PC-9 (cell line): ENCODE data around the gene FOSB. TPM values are rescaled to one million over a fixed set of nuclear protein-coding genes. Genes with fewer than 3 reads are reported as not detected.

ENCODE experiments used
- BruUV-seq: library from RNA; stranded (reverse); fragments of 400-500 nt; replicated peaks from 2 replicates; lab custom pipeline; 2021; lab: Mats Ljungman, UMichigan
- CTCF ChIA-PET: fragments of 300-600 bp; sonication (Branson Sonifier 250); formaldehyde crosslinking; loops from one replicate; lab custom pipeline; 2022; ENCODE audit warnings: antibody characterized with exemption; lab: Charles Lee
- POLR2A ChIA-PET: fragments of 300-600 bp; sonication (Branson Sonifier 250); formaldehyde crosslinking; loops from one replicate; lab custom pipeline; 2022; ENCODE audit warnings: antibody characterized with exemption; ENCODE audit not compliant: unreplicated experiment; lab: Charles Lee
- DNase-seq, 2 experiments: peaks; one replicate each; pipeline versions ENCODE4 v3.0.0 to v3.0.0-alpha.2; 2015 to 2022; ENCODE audit warnings: mixed read lengths in 1 of 2
- H2AFZ ChIP-seq: fragments of 200-600 bp; sonication (generic); 2 replicates; pipeline ENCODE4 v1.8.1; 2017; ENCODE audit warnings: antibody characterized with exemption
- H3F3A ChIP-seq: fragments of 200-600 bp; sonication (generic); 2 replicates; pipeline ENCODE4 v1.8.1; 2017; ENCODE audit warnings: antibody characterized with exemption, mild to moderate bottlenecking, low read depth; ENCODE audit not compliant: insufficient read depth
- H3K27ac ChIP-seq: fragments of 200-600 bp; sonication (generic); 2 replicates; pipeline ENCODE4 v1.6.1; 2016; ENCODE audit warnings: mixed run types
- H3K27me3 ChIP-seq: fragments of 200-600 bp; sonication (generic); 2 replicates; pipeline ENCODE4 v1.6.1; 2016; ENCODE audit warnings: low read depth, mixed run types; ENCODE audit not compliant: insufficient read depth
- H3K36me3 ChIP-seq: fragments of 200-600 bp; sonication (generic); 2 replicates; pipeline ENCODE4 v1.6.1; 2016; ENCODE audit warnings: low read depth, mixed run types
- H3K4me1 ChIP-seq: fragments of 200-600 bp; sonication (generic); replicated peaks from 2 replicates; pipeline ENCODE4 v1.6.1; 2016; ENCODE audit warnings: mixed run types; ENCODE audit not compliant: insufficient read depth
- H3K4me2 ChIP-seq: fragments of 200-600 bp; sonication (generic); 2 replicates; pipeline ENCODE4 v1.6.1; 2017; ENCODE audit warnings: mixed run types
- H3K4me3 ChIP-seq: fragments of 200-600 bp; sonication (generic); 2 replicates; pipeline ENCODE4 v1.6.1; 2016; ENCODE audit warnings: mixed run types
- H3K79me2 ChIP-seq: fragments of 200-600 bp; sonication (generic); 2 replicates; pipeline ENCODE4 v1.6.1; 2017; ENCODE audit warnings: low read depth, mixed run types
- H3K9me2 ChIP-seq: fragments of 200-600 bp; sonication (generic); 2 replicates; pipeline ENCODE4 v1.8.1; 2017; ENCODE audit warnings: mild to moderate bottlenecking; ENCODE audit not compliant: insufficient read depth
- H3K9me3 ChIP-seq: fragments of 200-600 bp; sonication (generic); 2 replicates; pipeline ENCODE4 v1.8.1; 2016; ENCODE audit warnings: low read depth; ENCODE audit not compliant: insufficient read depth
- H4K20me1 ChIP-seq: fragments of 200-600 bp; sonication (generic); 2 replicates; pipeline ENCODE4 v1.8.1; 2017; ENCODE audit not compliant: insufficient read depth
- EZH2 ChIP-seq: fragments of 200-600 bp; sonication (generic); IDR thresholded peaks from 2 replicates; pipeline ENCODE4 v1.8.0; 2017; ENCODE audit warnings: antibody characterized with exemption, low read depth
- intact Hi-C: fragments of 100-400 bp; cut with micrococcal nuclease; formaldehyde crosslinking; loops from one replicate; pipeline ENCODE4 v1.10.0; 2022; ENCODE audit not compliant: unreplicated experiment
- total RNA-seq: library from RNA; stranded (reverse); gene quantifications from 2 replicates; pipeline ENCODE4 v1.2.3, GENCODE V29; 2021
- TF ChIP-seq, protein P1 (sequence below): fragments of 200-600 bp; sonication (generic); conservative IDR thresholded peaks from 2 replicates; pipeline ENCODE4 v1.6.1; 2017; ENCODE audit warnings: mixed run types, antibody characterized with exemption, mild to moderate bottlenecking, moderate library complexity

FOSB gene
- total RNA-seq, 1 experiment from 2014 or later, result 7.9 TPM

DNA sequence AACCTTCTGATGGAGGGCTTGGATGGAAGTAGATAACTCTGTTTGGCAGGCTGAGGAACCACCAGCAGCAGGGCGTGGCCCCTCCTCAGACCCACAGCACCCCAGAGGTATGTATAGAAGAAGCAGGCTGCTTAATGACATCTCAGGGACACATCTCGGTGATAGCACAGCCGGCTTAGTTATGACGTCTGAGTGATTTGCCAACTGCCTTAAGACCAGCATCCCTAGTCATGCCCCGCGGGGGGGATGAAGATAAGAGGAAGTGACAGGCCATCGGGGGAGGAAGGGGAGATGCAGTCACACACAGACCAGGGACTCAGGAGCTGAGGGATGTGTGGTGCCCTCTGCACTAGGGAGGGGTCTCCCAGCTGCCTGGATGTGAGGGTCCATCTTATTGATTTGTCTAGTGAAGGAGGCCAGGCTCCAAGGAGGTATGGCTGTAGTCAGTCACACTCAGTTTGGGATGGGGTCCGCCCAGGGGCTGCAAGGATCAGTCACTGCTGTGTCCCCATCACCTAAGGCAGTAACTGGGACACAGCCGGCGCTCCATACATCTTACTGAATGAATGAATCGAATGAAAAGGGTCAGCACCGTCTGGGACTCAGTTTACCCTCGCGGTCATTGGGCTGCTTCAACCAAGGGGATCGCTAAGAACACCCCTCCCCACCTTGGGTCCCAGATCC lies 24.9 kb upstream of the FOSB start:
- Histone ChIP-seq H3K9me2 (no peaks in the 10 kb centered on the region), H3K4me3 (peak overlapping the region; percentile 60; the same call in 1 of the 2 replicates), H3K79me2 (no peaks in the 10 kb centered on the region), H3K4me1 (peaks cover 26% of the 10 kb centered on the region), H3K4me2 (peak overlapping the region; percentile 89), H3K27me3 (no peaks in the 10 kb centered on the region), H2AFZ (no peak overlapping the region), H3K36me3 (no peaks in the 10 kb centered on the region), H3K27ac (peak overlapping the region; percentile 6; the same call in 1 of the 2 replicates), H3K9me3 (no peaks in the 10 kb centered on the region), H3F3A (peaks cover 54% of the 10 kb centered on the region), H4K20me1 (no peaks in the 10 kb centered on the region)
- ChIA-PET POLR2A (no interaction called here), CTCF (interaction anchor here (0.7 kb wide), 1 partner anchor 36 kb away, joined by 4 read pairs; no protein-coding TSS in a partner anchor)
- BruUV-seq, result TSS peak; percentile 14
- DNase-seq, result peak in 1 of 2 experiments; percentile 20
- no peak for TF ChIP-seq EZH2
- TF ChIP-seq, protein P1, sequence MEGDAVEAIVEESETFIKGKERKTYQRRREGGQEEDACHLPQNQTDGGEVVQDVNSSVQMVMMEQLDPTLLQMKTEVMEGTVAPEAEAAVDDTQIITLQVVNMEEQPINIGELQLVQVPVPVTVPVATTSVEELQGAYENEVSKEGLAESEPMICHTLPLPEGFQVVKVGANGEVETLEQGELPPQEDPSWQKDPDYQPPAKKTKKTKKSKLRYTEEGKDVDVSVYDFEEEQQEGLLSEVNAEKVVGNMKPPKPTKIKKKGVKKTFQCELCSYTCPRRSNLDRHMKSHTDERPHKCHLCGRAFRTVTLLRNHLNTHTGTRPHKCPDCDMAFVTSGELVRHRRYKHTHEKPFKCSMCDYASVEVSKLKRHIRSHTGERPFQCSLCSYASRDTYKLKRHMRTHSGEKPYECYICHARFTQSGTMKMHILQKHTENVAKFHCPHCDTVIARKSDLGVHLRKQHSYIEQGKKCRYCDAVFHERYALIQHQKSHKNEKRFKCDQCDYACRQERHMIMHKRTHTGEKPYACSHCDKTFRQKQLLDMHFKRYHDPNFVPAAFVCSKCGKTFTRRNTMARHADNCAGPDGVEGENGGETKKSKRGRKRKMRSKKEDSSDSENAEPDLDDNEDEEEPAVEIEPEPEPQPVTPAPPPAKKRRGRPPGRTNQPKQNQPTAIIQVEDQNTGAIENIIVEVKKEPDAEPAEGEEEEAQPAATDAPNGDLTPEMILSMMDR, result no peak
- intact Hi-C loops, result loop anchor here (1.0 to 2.0 kb wide), 2 partner anchors 26 to 35 kb away; no protein-coding TSS in a partner anchor

DNA sequence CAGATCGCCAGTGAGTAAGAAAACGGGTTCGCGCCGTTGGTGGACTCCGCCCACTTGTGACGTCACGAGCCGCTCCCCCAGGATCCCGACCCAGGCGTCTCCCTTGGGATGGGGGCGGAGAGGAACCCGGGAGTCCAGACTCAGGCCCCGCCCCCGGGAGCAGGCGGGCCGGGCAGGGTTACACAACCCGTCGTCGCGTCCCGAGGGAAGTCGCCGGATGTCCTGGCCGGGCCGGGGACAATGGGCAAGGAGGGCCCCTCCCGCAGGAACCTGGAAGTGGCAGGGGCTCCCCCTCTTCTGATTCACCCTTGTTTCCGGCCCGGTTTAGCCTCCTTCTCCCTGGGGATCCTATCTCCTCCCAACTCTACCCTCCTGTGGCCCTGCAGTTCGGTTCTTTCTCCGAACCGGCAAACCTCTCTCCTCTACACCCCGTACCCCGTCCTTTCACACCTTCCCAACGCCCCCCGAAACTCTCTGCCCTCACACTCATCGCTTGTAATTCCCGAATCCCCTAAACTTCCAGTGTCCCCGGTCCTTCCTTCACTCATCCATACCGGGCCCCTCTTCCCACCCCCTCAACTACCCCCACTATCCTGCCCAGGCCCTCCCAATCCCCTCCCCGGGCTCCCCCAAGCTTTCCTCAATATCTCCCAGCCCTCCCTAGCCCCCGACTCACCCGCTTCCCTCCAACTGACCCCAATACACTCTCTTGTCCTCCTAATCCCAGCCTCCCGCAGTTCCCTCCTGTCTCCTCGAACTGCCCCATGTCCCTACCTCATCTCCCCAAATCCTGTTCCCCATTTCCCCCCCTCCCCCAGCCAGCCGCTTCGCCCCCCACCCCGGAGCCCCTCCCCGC lies 24.1 kb upstream of the FOSB start:
- no peaks in the 10 kb centered on the region for H3K27me3 ChIP-seq
- no peaks in the 10 kb centered on the region for H3K9me3 ChIP-seq
- peak; percentile 95 to 99 for DNase-seq
- CTCF ChIA-PET, result no interaction called here
- BruUV-seq, result TSS peak; percentile 53
- POLR2A ChIA-PET, result no interaction called here
- H3K36me3 ChIP-seq, result no peaks in the 10 kb centered on the region
- peak overlapping the region; percentile 60 for H3K4me3 ChIP-seq
- peak overlapping the region; percentile 69 for H2AFZ ChIP-seq
- intact Hi-C loops, result loop anchor here (1.0 to 2.0 kb wide), 3 partner anchors 12 to 35 kb away; no protein-coding TSS in a partner anchor
- TF ChIP-seq, protein P1, result no peak
- TF ChIP-seq EZH2, result no peak
- no peaks in the 10 kb centered on the region for H3K79me2 ChIP-seq
- H3K27ac ChIP-seq, result peak overlapping the region; percentile 85
- H3K9me2 ChIP-seq, result no peaks in the 10 kb centered on the region
- peaks cover 34% of the 10 kb centered on the region for H3K4me1 ChIP-seq
- H4K20me1 ChIP-seq, result no peaks in the 10 kb centered on the region
- peak overlapping the region; percentile 89 for H3K4me2 ChIP-seq
- H3F3A ChIP-seq, result peaks cover 61% of the 10 kb centered on the region

DNA sequence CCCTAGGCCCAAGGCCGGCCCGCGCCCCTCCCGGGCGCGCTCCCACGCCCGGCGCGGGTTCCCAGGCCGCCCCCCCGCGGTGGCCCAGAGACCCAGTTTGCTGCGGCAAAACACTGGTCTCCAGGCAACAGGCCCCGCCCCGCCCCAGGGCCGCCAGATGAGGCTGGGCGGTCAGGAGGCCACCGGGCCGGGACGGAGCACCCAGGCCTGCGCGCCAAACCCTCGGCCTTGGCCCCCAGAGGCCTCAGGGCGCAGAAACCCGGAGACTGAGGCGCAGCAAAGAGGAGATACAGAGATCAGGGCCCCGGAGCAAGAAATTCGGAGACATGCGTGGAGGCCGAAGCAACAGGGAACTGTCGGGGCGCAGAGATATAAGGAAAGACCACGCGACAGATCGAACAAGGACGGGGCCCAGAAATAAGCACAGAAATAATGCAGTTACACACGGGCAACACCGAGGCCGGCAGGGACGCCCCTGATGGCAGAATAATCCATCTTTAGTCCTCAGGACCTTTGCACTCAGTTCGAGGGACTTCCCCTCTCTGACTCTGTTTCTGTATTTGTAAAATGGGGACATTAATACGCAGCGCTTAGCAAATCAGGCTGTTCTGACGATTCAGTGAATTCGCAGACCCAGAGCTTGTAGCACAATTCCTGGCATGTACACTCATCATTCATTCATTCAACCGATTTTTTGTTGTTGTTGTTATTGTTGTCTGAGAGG lies 23.3 kb upstream of the FOSB start:
- Histone ChIP-seq H3F3A (peaks cover 69% of the 10 kb centered on the region), H3K4me2 (peak overlapping the region; percentile 89), H3K4me3 (peak overlapping the region; percentile 45), H3K9me2 (no peaks in the 10 kb centered on the region), H3K79me2 (peaks cover 1% of the 10 kb centered on the region), H3K9me3 (no peaks in the 10 kb centered on the region), H3K27ac (no peak overlapping the region), H3K27me3 (no peaks in the 10 kb centered on the region), H2AFZ (no peak overlapping the region), H3K36me3 (no peaks in the 10 kb centered on the region), H4K20me1 (no peaks in the 10 kb centered on the region), H3K4me1 (peaks cover 42% of the 10 kb centered on the region)
- TF ChIP-seq, protein P1, result no peak
- TF ChIP-seq EZH2, result no peak
- intact Hi-C loops, result loop anchor here (1.0 kb wide), 1 partner anchor 11 kb away; no protein-coding TSS in a partner anchor
- ChIA-PET POLR2A (interaction anchor here (0.7 kb wide), 1 partner anchor 23 kb away, joined by 3 read pairs; no protein-coding TSS in a partner anchor), CTCF (no interaction called here)
- BruUV-seq, result no TSS peak
- peak; percentile 76 to 96 for DNase-seq
